Endothelial cell (in vitro differentiated cells): ENCODE measurements around the gene PSMC6. TPM values are rescaled to one million over a fixed set of nuclear protein-coding genes. Genes with fewer than 3 reads are reported as not detected.
A peak's percentile ranks its signal among the peaks of the same experiment; 100 is the strongest.

Source experiments
- DNase-seq: peaks from one replicate; pipeline ENCODE4 v3.0.0; 2021; ENCODE audit warnings: low spot score
- H3K27ac Mint-ChIP-seq: one replicate; pipeline ENCODE4 v1.8.0; 2021; ENCODE audit warnings: mixed read lengths, inconsistent platforms; ENCODE audit not compliant: unreplicated experiment
- H3K27me3 Mint-ChIP-seq: one replicate; pipeline ENCODE4 v1.8.0; 2021; ENCODE audit warnings: mild to moderate bottlenecking, moderate library complexity, mixed read lengths, inconsistent platforms; ENCODE audit not compliant: unreplicated experiment
- H3K36me3 Mint-ChIP-seq: one replicate; pipeline ENCODE4 v1.8.0; 2021; ENCODE audit warnings: mild to moderate bottlenecking, low read depth, mixed read lengths, inconsistent platforms; ENCODE audit not compliant: unreplicated experiment
- H3K4me1 Mint-ChIP-seq: one replicate; pipeline ENCODE4 v1.8.0; 2021; ENCODE audit warnings: mild to moderate bottlenecking, mixed read lengths, inconsistent platforms; ENCODE audit not compliant: unreplicated experiment
- H3K4me3 Mint-ChIP-seq: one replicate; pipeline ENCODE4 v1.8.0; 2021; ENCODE audit warnings: mild to moderate bottlenecking, mixed read lengths, inconsistent platforms; ENCODE audit not compliant: unreplicated experiment
- H3K9me3 Mint-ChIP-seq: one replicate; pipeline ENCODE4 v1.8.0; 2021; ENCODE audit warnings: mixed read lengths, inconsistent platforms; ENCODE audit not compliant: unreplicated experiment
- total RNA-seq: library from RNA; stranded (reverse); fragmentation: NEBNext Ultra II Directional; extraction: Animal tissue kit (Norgen Biotek cat#: 25700); gene quantifications from one replicate; pipeline ENCODE4 v1.2.1, GENCODE V29; 2021; ENCODE audit not compliant: unreplicated experiment
- TF ChIP-seq, protein P1 (sequence below): fragments of 200-600 bp; sonication (generic); IDR thresholded peaks from one replicate; pipeline ENCODE4 v1.5.0; 2021; ENCODE audit warnings: antibody characterized with exemption; ENCODE audit not compliant: unreplicated experiment

The PSMC6 gene
- total RNA-seq, 1 donor from 2014 or later, result 75.7 TPM

DNA sequence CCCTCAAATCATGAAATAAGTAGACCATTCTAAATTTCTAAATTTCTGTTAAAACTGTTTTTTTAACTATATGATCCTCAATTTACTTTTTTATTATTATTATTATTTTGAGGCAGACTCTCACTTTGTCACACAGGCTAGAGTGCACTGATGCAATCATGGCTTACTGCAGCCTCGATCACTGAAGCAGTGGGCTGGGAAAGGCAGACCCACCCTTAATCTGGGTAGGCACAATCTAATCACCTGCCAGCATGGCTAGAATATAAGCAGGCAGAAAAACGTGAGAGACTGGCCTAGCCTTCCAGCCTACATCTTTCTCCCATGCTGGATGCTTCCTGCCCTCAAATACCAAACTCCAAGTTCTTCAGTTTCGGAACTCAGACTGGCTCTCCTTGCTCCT lies 14.0 kb upstream of the PSMC6 start:
- peaks cover 4% of the 10 kb centered on the region for H3K27me3 Mint-ChIP-seq
- no peaks in the 10 kb centered on the region for H3K9me3 Mint-ChIP-seq
- no peak overlapping the region for H3K4me3 Mint-ChIP-seq
- no peak overlapping the region for H3K27ac Mint-ChIP-seq
- H3K4me1 Mint-ChIP-seq, result peaks cover 7% of the 10 kb centered on the region
- DNase-seq, result no peak
- TF ChIP-seq, protein P1, sequence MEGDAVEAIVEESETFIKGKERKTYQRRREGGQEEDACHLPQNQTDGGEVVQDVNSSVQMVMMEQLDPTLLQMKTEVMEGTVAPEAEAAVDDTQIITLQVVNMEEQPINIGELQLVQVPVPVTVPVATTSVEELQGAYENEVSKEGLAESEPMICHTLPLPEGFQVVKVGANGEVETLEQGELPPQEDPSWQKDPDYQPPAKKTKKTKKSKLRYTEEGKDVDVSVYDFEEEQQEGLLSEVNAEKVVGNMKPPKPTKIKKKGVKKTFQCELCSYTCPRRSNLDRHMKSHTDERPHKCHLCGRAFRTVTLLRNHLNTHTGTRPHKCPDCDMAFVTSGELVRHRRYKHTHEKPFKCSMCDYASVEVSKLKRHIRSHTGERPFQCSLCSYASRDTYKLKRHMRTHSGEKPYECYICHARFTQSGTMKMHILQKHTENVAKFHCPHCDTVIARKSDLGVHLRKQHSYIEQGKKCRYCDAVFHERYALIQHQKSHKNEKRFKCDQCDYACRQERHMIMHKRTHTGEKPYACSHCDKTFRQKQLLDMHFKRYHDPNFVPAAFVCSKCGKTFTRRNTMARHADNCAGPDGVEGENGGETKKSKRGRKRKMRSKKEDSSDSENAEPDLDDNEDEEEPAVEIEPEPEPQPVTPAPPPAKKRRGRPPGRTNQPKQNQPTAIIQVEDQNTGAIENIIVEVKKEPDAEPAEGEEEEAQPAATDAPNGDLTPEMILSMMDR, result no peak
- H3K36me3 Mint-ChIP-seq, result no peaks in the 10 kb centered on the region

DNA sequence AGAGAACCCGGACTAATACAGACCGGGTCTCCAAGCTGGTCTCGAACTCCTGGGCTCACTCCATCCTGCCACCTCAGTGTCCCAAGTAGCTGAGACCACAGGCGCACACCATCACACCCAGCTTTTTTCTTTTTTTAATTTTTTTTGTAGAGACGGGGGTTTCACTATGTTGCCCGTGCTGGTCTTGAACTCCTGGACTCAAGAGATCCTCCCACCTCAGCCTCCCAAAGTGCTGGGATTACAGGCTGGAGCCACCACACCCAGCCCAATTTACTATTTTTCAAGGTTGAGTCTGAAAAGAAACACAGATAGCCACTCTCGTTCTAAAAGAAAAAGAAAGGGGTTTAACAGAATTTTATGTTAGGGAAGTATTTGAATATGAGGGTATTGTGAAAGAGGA lies 13.5 kb upstream of the PSMC6 start:
- no peak for DNase-seq
- Mint-ChIP-seq H3K36me3 (no peaks in the 10 kb centered on the region), H3K27me3 (peaks cover 4% of the 10 kb centered on the region), H3K9me3 (no peaks in the 10 kb centered on the region), H3K4me3 (no peak overlapping the region), H3K27ac (no peak overlapping the region), H3K4me1 (peaks cover 7% of the 10 kb centered on the region)
- TF ChIP-seq, protein P1, result no peak

DNA sequence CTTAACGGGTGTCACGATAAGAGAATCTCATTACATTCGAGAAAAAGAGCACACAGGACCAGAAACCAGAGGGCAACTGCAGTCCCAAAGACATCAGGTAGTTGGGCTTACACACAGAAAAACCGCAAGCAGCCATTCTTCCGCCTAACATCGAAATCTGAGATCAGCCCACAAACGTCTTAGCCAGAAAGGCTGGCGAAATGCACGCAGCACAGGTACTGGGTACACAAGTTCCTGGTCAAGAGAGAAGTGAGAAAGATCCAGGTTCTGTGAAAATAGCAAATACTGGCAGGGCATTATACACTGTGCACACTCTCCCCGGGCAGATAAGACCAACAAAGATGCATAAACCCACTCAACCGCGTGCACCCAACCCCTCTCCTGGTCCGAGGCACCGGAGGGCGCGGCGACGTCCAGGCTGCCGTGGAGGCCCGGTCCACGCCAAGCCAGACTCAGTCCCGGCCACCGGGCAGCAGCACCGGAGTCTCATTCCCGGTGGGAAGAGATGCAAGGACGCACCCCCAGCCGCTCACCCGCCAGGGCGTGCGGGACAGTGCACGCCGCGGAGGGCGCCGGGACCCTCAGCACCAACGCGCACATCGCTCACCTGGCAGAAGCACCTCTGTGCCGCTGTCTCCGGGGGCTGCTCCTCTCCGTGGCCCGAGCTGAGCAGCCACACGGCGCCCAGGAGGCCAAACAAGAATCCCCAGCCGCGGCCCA lies 12.1 kb upstream of the PSMC6 start:
- H3K27me3 Mint-ChIP-seq, result peaks cover 4% of the 10 kb centered on the region

GRCh38 chr14:52695481-52696091 lies 11.4 kb upstream of the PSMC6 start, which contains the start of gene ERO1A:
TSS of gene ERO1A (minus strand) at chr14:52695558. CDS start at chr14:52695481, 77 bp downstream.
- no peaks in the 10 kb centered on the region for H3K9me3 Mint-ChIP-seq
- TF ChIP-seq, protein P1, result no peak
- peaks cover 4% of the 10 kb centered on the region for H3K27me3 Mint-ChIP-seq
- H3K4me1 Mint-ChIP-seq, result peaks cover 7% of the 10 kb centered on the region
- peak; percentile 68 for DNase-seq
- H3K4me3 Mint-ChIP-seq, result peak within 1 kb of the TSS; percentile 100
- peak within 1 kb of the TSS; percentile 87 for H3K27ac Mint-ChIP-seq
- H3K36me3 Mint-ChIP-seq, result no peaks in the 10 kb centered on the region

More for the DNA sequence above, 12.1 kb upstream of the PSMC6 start:
- H3K36me3 Mint-ChIP-seq, result no peaks in the 10 kb centered on the region
- H3K4me3 Mint-ChIP-seq, result peak overlapping the region; percentile 100
- TF ChIP-seq, protein P1, result no peak
- H3K9me3 Mint-ChIP-seq, result no peaks in the 10 kb centered on the region
- H3K27ac Mint-ChIP-seq, result peak overlapping the region; percentile 79
- peaks cover 7% of the 10 kb centered on the region for H3K4me1 Mint-ChIP-seq
- DNase-seq, result peak; percentile 21

GRCh38 chr14:52700701-52701172 lies 6.3 kb upstream of the PSMC6 start:
- DNase-seq, result no peak
- TF ChIP-seq, protein P1, result no peak
- H3K4me3 Mint-ChIP-seq, result no peak overlapping the region
- H3K27me3 Mint-ChIP-seq, result peaks cover 1% of the 10 kb centered on the region
- no peaks in the 10 kb centered on the region for H3K36me3 Mint-ChIP-seq
- no peak overlapping the region for H3K27ac Mint-ChIP-seq
- H3K9me3 Mint-ChIP-seq, result no peaks in the 10 kb centered on the region
- no peaks in the 10 kb centered on the region for H3K4me1 Mint-ChIP-seq
